Upper lobe of right lung (tissue), 1 donor: Measurements from ENCODE around the gene DARS1. TPM values are rescaled to one million over a fixed set of nuclear protein-coding genes. Genes with fewer than 3 reads are reported as not detected.
A peak's percentile ranks its signal among the peaks of the same experiment; 100 is the strongest.

Experiments used
- ATAC-seq: fragments of 200-7000 bp; cut with Tn5 transposase; one replicate; pipeline ENCODE4 v1.9.1; 2020; ENCODE audit warnings: mild to moderate bottlenecking, moderate library complexity
- DNase-seq: peaks from one replicate; pipeline ENCODE4 v3.0.0-alpha.2; 2020
- H3K27ac ChIP-seq: fragments of 200-600 bp; one replicate; pipeline ENCODE4 v1.8.0; 2022
- H3K27me3 ChIP-seq: fragments of 200-600 bp; one replicate; pipeline ENCODE4 v1.8.0; 2022; ENCODE audit warnings: mild to moderate bottlenecking
- H3K36me3 ChIP-seq: fragments of 200-600 bp; one replicate; pipeline ENCODE4 v1.8.0; 2022
- H3K4me1 ChIP-seq: fragments of 200-600 bp; one replicate; pipeline ENCODE4 v1.8.0; 2022
- H3K4me3 ChIP-seq: fragments of 200-600 bp; one replicate; pipeline ENCODE4 v1.8.0; 2022; ENCODE audit warnings: mild to moderate bottlenecking
- H3K9me3 ChIP-seq: fragments of 200-600 bp; one replicate; pipeline ENCODE4 v1.8.0; 2022
- CTCF ChIP-seq: fragments of 200-600 bp; IDR thresholded peaks from one replicate; pipeline ENCODE4 v1.8.0; 2022; ENCODE audit warnings: antibody characterized with exemption
- intact Hi-C: fragments of 100-400 bp; cut with DNase I; formaldehyde crosslinking; loops from one replicate; pipeline ENCODE4 v1.11.0; 2022
- total RNA-seq: library from RNA; stranded (reverse); fragmentation: NEBNext Ultra II Directional; extraction: Animal tissue kit (Norgen Biotek cat#: 25700); gene quantifications from one replicate; pipeline ENCODE4 v1.2.1, GENCODE V29; 2021
- donor health status: DM: no; HTN: yes; CAD: no; lungs with severe emphysema.

Gene DARS1
- total RNA-seq, 1 donor from 2014 or later, result 55.3 TPM

DNA sequence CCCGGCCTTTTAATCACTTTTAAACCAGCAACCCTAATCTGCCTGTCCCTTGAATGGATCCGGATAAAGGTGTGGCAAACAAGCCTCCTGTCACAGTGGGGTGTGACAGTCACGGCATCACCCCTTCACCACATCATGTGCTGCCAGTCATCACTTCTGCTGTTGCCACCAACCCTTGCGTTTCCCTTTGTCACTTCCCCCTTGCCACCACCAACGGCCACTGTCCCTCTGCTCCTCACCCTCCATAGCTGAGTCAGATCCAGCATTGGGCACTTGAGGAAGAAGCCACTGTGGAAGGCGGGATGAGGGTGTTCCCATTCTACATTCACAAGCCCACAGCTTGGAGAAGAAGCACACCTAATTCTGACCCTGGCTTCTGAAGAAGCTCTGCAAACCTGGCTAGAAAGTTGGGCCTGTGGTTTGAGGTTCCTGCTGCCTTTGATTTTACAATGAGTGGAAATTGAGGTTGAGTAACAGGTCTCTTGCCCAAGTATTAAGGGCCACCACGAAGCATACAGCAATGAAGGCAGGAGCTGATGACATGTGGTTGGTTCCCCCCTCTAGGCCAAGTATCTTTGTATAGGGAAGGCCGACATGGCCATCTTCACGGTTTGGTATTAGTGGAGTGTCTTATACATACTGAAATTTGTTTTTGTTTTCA, 22.9 kb upstream of the DARS1 start:
- Histone ChIP-seq H3K4me1 (peaks cover 4% of the 10 kb centered on the region), H3K36me3 (no peaks in the 10 kb centered on the region), H3K27me3 (no peaks in the 10 kb centered on the region), H3K9me3 (no peaks in the 10 kb centered on the region), H3K4me3 (no peak overlapping the region), H3K27ac (peak overlapping the region; percentile 37)
- ATAC-seq (peak; percentile 97), DNase-seq (peak; percentile 80)
- TF ChIP-seq CTCF, result no peak
- intact Hi-C loops, result no loop called here

DNA sequence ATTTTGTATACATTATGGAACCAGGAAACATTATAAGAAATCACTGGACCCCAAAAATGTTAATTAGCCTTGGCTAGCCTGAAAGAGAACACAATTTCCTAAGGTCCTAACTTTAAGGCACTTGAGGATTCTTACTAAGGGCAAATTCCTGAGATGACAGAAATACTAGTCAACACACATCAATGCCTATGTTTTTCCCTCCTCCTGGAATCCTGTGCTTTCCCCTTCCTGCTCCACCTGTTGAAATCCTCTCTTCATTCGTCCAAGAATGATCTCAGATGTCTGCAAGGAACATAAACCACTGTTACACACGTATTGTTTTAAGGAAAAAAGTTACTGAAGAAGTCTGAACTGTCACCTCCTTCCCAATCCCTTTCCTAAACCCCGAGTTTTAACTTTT, 21.2 kb upstream of the DARS1 start:
- intact Hi-C loops, result no loop called here
- no peaks in the 10 kb centered on the region for H3K9me3 ChIP-seq
- no peak for DNase-seq
- TF ChIP-seq CTCF, result no peak
- no peak overlapping the region for H3K27ac ChIP-seq
- no peak overlapping the region for H3K4me3 ChIP-seq
- H3K4me1 ChIP-seq, result no peaks in the 10 kb centered on the region
- no peak for ATAC-seq
- H3K27me3 ChIP-seq, result no peaks in the 10 kb centered on the region
- no peaks in the 10 kb centered on the region for H3K36me3 ChIP-seq

DNA sequence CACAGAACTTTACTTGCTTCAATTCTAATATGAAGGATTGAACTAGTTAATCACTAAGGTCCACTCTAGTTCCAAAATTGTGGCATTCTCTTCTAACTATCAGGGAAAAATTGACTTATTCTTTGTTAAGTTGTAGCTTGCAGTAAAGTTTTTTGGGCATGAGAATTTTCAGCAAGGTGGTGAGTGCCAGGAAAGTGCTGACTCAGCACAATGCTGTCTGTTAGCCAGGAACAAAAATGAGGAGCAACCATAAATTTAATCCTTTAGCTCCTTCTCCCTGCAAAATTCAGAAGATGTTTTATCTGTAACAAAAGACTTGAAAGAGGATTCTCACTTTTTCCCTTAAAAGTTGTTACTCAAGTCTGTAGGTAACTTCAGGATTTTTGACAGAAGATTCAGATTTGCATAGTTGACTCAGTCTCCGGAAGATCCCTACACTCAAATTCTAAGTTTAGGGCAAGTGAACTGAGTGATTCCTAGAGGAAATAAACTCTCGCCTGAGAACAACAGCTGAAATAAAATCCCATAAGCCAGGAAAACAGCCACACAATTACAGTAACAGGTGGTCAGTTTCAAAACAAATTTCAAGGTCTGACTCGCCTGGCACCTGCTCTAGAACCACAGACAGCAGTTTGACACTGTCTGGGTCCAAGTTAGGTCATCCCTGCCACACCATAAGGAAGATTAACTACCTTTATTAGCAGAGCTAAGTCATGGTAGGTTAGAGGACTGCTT, 20.2 kb upstream of the DARS1 start:
- no peak overlapping the region for H3K27ac ChIP-seq
- TF ChIP-seq CTCF, result no peak
- H3K4me1 ChIP-seq, result no peaks in the 10 kb centered on the region
- no peak overlapping the region for H3K4me3 ChIP-seq
- DNase-seq (no peak), ATAC-seq (no peak)
- H3K36me3 ChIP-seq, result no peaks in the 10 kb centered on the region
- no peaks in the 10 kb centered on the region for H3K27me3 ChIP-seq
- no peaks in the 10 kb centered on the region for H3K9me3 ChIP-seq
- intact Hi-C loops, result no loop called here

GRCh38 chr2:136004965-136005364, 19.5 kb upstream of the DARS1 start:
- no peak overlapping the region for H3K27ac ChIP-seq
- intact Hi-C loops, result no loop called here
- H3K27me3 ChIP-seq, result no peaks in the 10 kb centered on the region
- no peak for ATAC-seq
- no peaks in the 10 kb centered on the region for H3K4me1 ChIP-seq
- no peak overlapping the region for H3K4me3 ChIP-seq
- H3K9me3 ChIP-seq, result no peaks in the 10 kb centered on the region
- TF ChIP-seq CTCF, result no peak
- H3K36me3 ChIP-seq, result no peaks in the 10 kb centered on the region
- DNase-seq, result no peak

GRCh38 chr2:136001131-136001530, 15.7 kb upstream of the DARS1 start:
- ATAC-seq (no peak), DNase-seq (no peak)
- no peaks in the 10 kb centered on the region for H3K36me3 ChIP-seq
- no peaks in the 10 kb centered on the region for H3K9me3 ChIP-seq
- H3K27me3 ChIP-seq, result no peaks in the 10 kb centered on the region
- H3K27ac ChIP-seq, result no peak overlapping the region
- intact Hi-C loops, result no loop called here
- no peaks in the 10 kb centered on the region for H3K4me1 ChIP-seq
- no peak overlapping the region for H3K4me3 ChIP-seq
- TF ChIP-seq CTCF, result no peak
